VCaP (cell line): Measurements from ENCODE around the gene UTY.

Experiments used
- H3K27ac ChIP-seq: fragments of 450-650 bp; 2 replicates; pipeline ENCODE4 v1.5.1; 2017
- TF ChIP-seq, protein P1 (sequence below): fragments of 450-650 bp; conservative IDR thresholded peaks from 2 replicates; pipeline ENCODE4 v1.5.1; 2017; ENCODE audit warnings: mild to moderate bottlenecking, moderate library complexity

UTY gene

DNA sequence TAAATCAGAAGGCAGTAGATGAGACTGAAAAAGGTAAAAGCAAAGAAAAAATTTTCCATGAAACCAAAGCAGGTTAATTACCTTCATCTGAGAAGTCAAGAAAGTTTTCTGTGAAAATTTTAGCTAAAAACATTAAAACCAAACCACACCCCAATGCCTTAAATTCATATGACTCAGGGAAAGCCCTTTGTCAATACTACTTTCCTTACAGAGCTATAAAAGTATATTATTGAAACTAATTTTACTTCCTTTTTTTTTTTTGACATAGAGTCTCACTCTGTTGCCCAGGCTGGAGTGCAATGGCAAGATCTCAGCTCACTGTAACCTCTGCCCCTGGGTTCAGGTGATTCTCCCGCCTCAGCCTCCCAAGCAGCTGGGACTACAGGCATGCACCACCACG, 117.2 kb downstream of the UTY start:
- TF ChIP-seq, protein P1, sequence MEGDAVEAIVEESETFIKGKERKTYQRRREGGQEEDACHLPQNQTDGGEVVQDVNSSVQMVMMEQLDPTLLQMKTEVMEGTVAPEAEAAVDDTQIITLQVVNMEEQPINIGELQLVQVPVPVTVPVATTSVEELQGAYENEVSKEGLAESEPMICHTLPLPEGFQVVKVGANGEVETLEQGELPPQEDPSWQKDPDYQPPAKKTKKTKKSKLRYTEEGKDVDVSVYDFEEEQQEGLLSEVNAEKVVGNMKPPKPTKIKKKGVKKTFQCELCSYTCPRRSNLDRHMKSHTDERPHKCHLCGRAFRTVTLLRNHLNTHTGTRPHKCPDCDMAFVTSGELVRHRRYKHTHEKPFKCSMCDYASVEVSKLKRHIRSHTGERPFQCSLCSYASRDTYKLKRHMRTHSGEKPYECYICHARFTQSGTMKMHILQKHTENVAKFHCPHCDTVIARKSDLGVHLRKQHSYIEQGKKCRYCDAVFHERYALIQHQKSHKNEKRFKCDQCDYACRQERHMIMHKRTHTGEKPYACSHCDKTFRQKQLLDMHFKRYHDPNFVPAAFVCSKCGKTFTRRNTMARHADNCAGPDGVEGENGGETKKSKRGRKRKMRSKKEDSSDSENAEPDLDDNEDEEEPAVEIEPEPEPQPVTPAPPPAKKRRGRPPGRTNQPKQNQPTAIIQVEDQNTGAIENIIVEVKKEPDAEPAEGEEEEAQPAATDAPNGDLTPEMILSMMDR, result no peak
- no peak overlapping the region for H3K27ac ChIP-seq

DNA sequence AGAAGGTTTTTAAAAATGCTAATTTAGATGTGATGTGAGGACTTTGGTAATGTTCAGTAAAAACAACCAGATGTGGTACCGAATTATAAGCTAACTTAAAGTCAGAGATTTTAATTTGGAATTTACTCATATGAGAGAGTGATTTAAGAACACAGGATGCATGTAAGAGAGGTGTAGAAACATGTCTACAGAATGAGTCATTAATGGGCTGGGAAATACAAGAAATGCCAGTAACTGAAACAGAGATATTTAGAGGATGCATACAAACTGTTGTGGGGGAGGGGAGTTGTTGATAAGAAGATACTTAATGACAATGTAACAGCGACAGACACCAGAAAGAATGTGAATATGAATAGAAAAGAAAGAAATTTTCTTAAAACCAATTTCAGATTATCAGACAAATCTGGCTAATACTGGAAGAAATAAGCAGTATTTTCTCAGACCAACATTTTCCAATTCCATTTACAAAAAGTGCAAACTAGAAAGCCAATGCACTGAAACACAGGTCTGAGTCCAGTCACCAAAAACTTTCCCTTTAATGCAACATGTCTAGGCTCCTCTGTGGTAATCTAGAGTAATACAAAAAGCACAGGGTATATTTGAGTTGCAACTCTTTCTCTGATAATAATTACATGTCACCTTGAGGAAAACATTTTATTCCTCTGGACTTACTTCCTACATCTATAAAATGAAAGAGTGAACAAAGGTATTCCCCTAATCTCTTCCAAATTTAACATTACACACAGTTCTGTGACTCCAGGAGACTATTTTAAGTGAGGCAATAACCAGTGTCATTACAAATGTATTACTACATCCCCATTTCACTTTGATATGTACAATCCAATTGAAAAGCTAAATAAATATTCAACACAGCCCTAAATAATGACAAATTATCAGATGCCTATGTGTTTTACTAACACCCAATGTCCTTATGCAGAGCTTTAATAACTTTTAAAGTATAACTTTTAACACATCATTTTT, 117.9 kb downstream of the UTY start:
- TF ChIP-seq, protein P1, result no peak
- no peak overlapping the region for H3K27ac ChIP-seq

DNA sequence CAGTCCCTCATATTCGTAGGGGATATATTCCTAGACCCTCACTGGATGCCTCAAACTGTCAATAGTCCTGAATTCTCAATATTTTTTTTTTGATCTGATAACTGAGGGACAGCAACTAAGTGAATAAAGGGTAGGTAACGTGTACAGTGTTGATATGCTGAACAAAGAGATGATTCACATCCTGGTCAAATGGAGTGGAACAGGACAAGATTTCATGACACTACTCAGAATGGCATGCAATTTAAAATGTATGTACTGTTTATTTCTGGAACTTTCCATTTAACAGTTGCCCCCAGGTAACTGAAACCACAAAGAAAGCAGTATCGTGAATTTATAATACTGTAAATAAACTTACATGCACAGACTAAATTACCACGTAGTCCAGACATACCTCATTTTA, 128.4 kb downstream of the UTY start:
- TF ChIP-seq, protein P1, result no peak
- H3K27ac ChIP-seq, result no peak overlapping the region

DNA sequence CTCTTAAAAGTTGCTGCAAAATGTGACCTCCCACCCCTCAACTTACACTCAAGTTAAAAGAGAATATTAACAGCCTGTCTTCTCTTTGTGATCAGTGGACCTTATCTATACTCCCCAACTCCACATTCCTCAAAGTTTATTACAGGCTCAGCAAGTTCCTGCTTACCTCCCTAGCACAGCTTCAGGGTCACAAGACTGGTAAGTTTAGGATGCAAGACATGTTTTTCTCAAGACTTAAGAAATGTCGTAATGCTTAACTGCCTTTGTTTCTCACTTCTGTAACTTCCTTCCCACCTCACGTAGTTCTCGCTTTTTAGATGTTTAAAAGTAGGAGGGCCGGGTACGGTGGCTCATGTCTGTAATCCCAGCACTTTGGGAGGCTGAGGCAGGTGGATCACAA, 132.7 kb downstream of the UTY start:
- H3K27ac ChIP-seq, result no peak overlapping the region
- TF ChIP-seq, protein P1, result no peak

DNA sequence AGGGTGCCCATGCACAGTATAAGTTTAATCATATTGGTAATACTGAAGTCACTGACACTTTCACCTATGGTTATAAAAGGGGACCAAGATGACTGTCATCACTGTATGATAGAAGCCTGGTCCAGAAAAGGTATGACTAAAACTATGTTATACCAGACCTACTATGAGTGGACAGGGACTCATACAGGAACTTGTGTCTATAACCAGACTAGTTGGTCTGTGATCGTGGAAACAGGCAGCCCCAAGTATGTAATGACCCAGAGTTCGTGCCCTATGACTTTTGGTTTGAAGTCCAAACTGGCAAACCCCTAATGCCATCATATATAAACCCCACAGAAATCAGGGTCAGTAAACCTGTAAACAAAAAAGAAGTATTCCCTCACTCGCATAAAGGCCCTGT, 134.3 kb downstream of the UTY start:
- no peak overlapping the region for H3K27ac ChIP-seq
- TF ChIP-seq, protein P1, result no peak

DNA sequence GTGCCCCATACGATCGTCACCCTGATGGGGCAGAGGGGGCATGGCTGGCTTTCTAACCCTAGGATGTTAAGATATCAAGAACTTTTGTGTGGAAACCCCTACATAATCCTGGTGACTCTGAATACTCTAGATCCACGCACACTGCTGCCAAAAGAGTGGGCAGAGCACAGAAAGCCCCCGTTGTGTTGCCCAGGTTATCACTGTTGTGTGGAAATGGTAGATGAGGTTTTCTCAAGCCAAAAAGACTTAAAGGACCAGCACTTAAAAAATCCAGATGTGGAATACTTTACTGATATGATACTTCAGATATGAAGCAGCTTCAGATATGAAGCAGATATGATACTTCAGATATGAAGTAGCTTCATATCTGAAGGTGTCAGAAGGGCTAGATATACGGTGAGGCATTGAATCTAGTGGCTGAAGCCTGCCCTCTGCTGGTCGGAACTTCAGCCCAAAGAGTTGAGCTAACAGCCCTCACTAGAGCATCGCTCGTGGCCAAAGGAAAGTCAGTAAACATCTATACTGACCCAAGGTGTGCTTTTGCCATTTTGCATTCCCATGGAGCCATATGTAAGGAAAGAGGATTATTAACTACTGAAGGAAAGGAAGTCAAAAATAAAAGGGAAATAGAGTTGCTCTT, 136.4 kb downstream of the UTY start:
- TF ChIP-seq, protein P1, result peak; percentile 77
- no peak overlapping the region for H3K27ac ChIP-seq

DNA sequence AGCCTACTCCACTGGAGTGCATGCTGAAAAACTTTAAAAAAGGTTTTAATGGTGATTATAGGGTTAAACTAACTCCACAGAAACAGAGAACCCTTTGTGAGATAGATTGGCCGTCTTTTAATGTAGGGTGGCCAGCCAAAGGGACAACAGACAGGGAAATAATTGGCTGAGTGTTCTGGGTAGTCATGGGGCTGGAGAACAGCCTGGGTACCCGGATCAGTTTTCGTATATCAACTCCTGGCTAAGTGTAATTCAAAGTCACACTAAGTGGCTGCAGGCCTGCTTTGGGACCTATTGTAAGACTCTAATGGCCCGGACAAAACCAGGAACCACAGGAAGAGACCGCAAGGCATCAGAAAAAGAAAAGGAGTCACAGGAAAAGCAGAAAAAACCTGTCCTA, 139.9 kb downstream of the UTY start:
- TF ChIP-seq, protein P1, result no peak
- no peak overlapping the region for H3K27ac ChIP-seq
